Breast epithelium (tissue), 3 donors: ENCODE measurements around the gene B4GAT1.

Experiments
- CTCF ChIP-seq, 3 donors: fragments of 450-650 bp; IDR thresholded peaks; one replicate each; pipeline ENCODE4 v1.5.1; 2016 to 2017; ENCODE audit warnings: antibody characterized with exemption in 3 of 3, mild to moderate bottlenecking in 3 of 3, moderate library complexity in 3 of 3
- POLR2AphosphoS5 ChIP-seq, 3 donors: sonication (generic); formaldehyde crosslinking; IDR thresholded peaks; one replicate each; pipeline ENCODE4 v1.6.1; 2017; ENCODE audit warnings: antibody characterized with exemption in 3 of 3

- TF ChIP-seq CTCF (IDR thresholded peaks at IDR 0.05) (no peak), POLR2AphosphoS5 (IDR thresholded peaks at IDR 0.05) (no peak)
Observed at GRCh38 chr11:66341502-66342126, 5.8 kb downstream of the B4GAT1 start.
